Activated naive CD8-positive, alpha-beta T cell treated with anti-CD3 and anti-CD28 coated beads, Interleukin-2, amount 50 U/mL, for 24 hours (primary cell): Measurements from ENCODE around the gene MAPK12.

ENCODE experiments used
- ATAC-seq: fragments of 150-1000 bp; cut with Tn5 transposase; one replicate; pipeline ENCODE4 v1.10.0; 2021
- DNase-seq: peaks from one replicate; pipeline ENCODE4 v3.0.0; 2021
- H3K27ac Mint-ChIP-seq: one replicate; pipeline ENCODE4 v1.8.0; 2021; ENCODE audit warnings: mild to moderate bottlenecking, mixed read lengths
- H3K27me3 Mint-ChIP-seq: one replicate; pipeline ENCODE4 v1.8.0; 2021; ENCODE audit warnings: mixed read lengths
- H3K36me3 Mint-ChIP-seq: one replicate; pipeline ENCODE4 v1.8.0; 2021; ENCODE audit warnings: low read depth, mixed read lengths
- H3K4me1 Mint-ChIP-seq: one replicate; pipeline ENCODE4 v1.8.0; 2021; ENCODE audit warnings: mixed read lengths
- H3K4me3 Mint-ChIP-seq: one replicate; pipeline ENCODE4 v1.8.0; 2021; ENCODE audit warnings: mild to moderate bottlenecking, moderate library complexity, mixed read lengths
- H3K9me3 Mint-ChIP-seq: one replicate; pipeline ENCODE4 v1.8.0; 2021; ENCODE audit warnings: mixed read lengths

The MAPK12 gene

DNA sequence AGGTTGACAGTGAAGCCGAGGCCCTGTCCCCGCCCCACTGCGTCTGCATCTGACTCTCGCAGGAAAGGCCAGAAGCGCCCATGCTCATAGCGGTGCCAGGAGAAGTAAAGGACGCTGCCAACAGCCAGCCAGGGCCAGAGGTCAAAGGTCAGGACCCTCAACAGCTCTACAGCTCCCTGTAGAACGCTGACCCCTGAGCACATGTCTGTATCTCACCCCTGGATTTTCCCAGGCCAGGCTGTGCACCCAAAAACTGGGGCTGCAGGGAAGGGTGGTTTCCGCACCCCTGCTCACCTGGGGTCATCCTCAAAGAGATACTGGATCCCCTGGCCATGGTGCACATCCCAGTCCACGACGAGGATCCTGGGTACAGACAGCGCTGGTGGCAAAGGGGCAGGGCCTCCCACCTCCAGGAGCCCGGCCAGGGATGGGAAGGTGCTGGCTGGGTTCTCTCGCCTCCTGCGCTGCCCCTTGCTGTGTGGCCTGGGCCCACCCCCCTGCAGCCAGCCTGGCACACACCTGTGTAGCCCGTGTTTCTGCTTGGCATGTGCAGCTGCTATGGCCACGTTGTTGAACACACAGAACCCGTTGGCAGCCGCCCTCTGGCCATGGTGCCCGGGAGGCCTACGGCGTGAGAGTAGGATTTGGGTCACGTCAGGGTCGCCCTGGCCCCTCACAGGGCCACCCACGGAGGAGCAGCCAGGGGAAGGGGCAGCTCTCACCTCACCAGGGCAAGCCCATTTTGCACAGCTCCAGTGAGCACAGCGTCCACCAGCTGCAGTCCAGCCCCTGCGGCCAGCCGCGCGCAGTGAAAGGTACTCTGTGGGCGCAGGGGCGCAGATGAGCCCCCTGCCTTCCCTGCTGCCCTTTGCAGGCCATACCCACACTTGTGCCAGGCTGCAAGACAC is 11.9 kb downstream of the MAPK12 start:
- peak overlapping the region; percentile 82 for H3K4me3 Mint-ChIP-seq
- peaks cover 3% of the 10 kb centered on the region for H3K36me3 Mint-ChIP-seq
- peaks cover 17% of the 10 kb centered on the region for H3K4me1 Mint-ChIP-seq
- H3K9me3 Mint-ChIP-seq, result no peaks in the 10 kb centered on the region
- DNase-seq (no peak), ATAC-seq (no peak)
- H3K27me3 Mint-ChIP-seq, result no peaks in the 10 kb centered on the region
- H3K27ac Mint-ChIP-seq, result no peak overlapping the region

DNA sequence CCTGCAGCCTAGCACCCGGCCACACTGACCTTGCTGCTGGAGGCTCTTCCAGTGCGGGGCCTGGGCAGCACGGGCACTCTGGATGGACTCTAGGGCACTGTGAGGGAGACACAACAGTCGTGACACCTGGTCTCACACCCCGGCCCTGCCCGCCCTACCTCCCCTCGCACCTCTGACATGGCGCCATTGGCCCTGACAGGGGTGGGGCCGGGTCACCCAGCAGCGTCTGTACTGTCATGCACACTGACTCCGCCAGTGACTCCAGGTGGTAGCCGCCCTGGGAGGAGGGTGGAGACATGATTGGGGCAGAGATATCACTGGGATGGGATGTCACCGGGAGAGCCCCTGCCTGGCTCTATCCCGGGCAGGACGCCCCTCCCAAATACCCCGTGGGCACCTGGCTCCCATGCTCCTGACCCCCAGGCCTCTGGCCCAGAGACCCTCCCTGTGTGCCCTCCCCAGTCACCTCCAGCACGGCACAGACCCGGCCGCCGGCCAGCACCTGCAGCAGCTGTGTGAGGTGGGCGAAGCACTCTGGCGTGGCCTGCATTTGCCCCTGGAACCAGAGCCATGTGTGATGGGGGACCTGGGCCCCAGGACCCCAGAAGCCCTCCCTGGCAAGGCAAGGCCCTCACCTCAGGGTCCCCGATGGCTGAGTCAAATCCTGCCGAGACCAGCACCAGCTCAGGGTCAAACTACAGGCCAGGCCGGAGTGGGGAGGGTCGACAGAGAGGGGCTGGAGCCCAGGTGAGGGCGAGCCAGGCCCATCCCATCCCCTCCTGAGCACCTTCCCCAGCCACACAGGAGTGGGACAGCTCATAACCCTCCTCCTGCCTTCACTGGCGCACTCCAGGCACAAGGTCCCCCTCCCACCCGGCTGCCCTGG is 13.0 kb downstream of the MAPK12 start:
- DNase-seq (no peak), ATAC-seq (no peak)
- Mint-ChIP-seq H3K27ac (no peak overlapping the region), H3K4me1 (peaks cover 20% of the 10 kb centered on the region), H3K27me3 (no peaks in the 10 kb centered on the region), H3K4me3 (no peak overlapping the region), H3K9me3 (no peaks in the 10 kb centered on the region), H3K36me3 (peaks cover 3% of the 10 kb centered on the region)

- Mint-ChIP-seq H3K36me3 (peaks cover 3% of the 10 kb centered on the region), H3K4me3 (no peak overlapping the region), H3K9me3 (no peaks in the 10 kb centered on the region), H3K4me1 (peaks cover 23% of the 10 kb centered on the region), H3K27ac (no peak overlapping the region), H3K27me3 (no peaks in the 10 kb centered on the region)
- no peak for ATAC-seq
- DNase-seq, result no peak
Observed at GRCh38 chr22:50247748-50248147, 13.7 kb downstream of the MAPK12 start.

GRCh38 chr22:50246242-50247175 is 15.0 kb downstream of the MAPK12 start:
- H3K27ac Mint-ChIP-seq, result no peak overlapping the region
- H3K9me3 Mint-ChIP-seq, result no peaks in the 10 kb centered on the region
- H3K4me1 Mint-ChIP-seq, result peaks cover 35% of the 10 kb centered on the region
- H3K36me3 Mint-ChIP-seq, result peaks cover 3% of the 10 kb centered on the region
- H3K4me3 Mint-ChIP-seq, result peak overlapping the region; percentile 99
- ATAC-seq (no peak), DNase-seq (no peak)
- no peaks in the 10 kb centered on the region for H3K27me3 Mint-ChIP-seq

DNA sequence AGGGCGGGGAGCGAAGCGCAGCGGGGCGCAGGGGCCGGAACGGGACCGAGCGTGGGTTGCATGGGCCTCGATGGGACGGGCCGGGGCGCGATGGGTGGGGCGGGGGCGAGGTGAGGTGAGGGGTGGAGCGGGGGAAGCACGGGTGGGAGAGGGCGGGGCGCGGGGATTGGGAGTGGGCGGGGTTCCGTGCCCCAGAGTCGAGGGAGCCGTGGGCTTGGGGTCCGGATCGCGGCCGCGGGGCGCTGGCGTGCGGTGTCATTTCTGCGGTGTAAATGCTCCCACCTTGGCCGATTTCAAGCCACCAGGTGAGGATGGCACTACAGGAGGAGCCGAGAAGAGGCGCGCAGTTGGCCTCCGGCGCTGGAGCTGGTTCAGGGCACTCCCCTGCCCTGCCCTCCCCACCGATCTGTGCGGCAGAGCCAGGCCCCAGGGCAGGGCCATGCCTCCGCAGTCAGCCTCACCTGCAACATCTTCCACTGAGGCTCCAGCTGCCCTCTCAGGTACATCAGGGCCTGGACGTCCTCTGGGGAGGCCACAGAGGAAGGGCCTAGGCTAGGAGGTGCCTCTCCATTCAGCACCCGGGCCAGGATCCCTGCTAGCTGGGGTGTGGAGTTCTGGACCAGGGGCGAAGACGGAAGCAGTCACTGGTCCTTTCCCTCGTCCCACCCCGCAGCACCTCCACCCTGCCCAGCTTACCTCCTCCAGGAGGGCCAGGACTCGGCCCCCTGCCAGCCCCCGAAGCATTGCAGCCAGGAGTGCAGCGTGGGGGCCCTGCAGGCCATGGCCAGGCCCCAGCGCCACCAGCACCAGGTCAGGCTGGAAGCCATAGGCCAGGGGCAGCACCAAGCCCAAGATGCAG is 16.0 kb downstream of the MAPK12 start:
- DNase-seq (no peak), ATAC-seq (no peak)
- Mint-ChIP-seq H3K36me3 (peaks cover 3% of the 10 kb centered on the region), H3K27ac (peak overlapping the region; percentile 100), H3K4me3 (peak overlapping the region; percentile 99), H3K9me3 (no peaks in the 10 kb centered on the region), H3K4me1 (peaks cover 39% of the 10 kb centered on the region), H3K27me3 (no peaks in the 10 kb centered on the region)

GRCh38 chr22:50244420-50245213 is 16.9 kb downstream of the MAPK12 start, which contains the start of gene TUBGCP6:
TSS of gene TUBGCP6 (minus strand) at chr22:50245023. CDS start at chr22:50244459, 564 bp downstream.
- Mint-ChIP-seq H3K36me3 (peaks cover 6% of the 10 kb centered on the region), H3K27ac (peak within 1 kb of the TSS; percentile 100), H3K4me1 (peaks cover 35% of the 10 kb centered on the region), H3K4me3 (peak within 1 kb of the TSS; percentile 99), H3K27me3 (no peaks in the 10 kb centered on the region), H3K9me3 (no peaks in the 10 kb centered on the region)
- ATAC-seq (peak; percentile 90), DNase-seq (peak; percentile 96)

DNA sequence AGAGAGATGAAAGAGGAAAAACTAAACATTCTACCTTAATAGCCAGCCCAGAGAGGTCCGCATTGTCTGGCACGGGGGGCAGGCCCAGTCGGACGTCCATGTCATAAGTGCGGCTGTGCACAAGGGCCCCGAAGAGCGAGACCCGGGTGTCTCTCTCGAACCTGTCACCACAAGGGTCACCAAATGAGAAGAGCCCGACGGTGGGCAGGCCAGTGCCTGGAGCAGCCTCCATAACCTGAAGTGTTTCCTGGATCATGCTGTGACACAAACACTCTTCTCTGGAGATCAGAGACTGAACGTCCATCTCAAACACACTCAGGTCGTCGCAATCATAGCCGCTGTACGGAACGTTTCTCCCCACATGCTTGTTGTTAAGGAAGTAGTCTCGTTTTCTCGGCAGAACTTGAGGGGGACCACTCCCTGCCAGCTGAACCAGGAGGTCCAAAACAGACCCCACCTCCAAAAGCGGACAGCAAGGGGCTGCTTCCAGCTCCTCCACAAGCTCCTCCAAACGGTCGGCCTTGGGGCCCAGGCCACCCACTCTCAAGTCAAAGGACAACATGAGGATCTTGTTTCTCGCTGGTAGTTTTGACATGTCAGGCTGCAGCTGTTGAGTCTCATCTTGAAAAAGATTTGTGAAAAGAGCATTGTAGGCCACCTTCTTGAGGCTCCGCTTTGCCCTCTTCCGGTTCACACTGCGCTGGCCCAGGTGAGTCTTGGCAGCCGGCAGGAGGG is 17.6 kb downstream of the MAPK12 start:
- H3K36me3 Mint-ChIP-seq, result peaks cover 6% of the 10 kb centered on the region
- no peak for DNase-seq
- peak overlapping the region; percentile 99 for H3K4me3 Mint-ChIP-seq
- H3K27me3 Mint-ChIP-seq, result no peaks in the 10 kb centered on the region
- peak overlapping the region; percentile 100 for H3K27ac Mint-ChIP-seq
- H3K9me3 Mint-ChIP-seq, result no peaks in the 10 kb centered on the region
- no peak for ATAC-seq
- peaks cover 33% of the 10 kb centered on the region for H3K4me1 Mint-ChIP-seq

DNA sequence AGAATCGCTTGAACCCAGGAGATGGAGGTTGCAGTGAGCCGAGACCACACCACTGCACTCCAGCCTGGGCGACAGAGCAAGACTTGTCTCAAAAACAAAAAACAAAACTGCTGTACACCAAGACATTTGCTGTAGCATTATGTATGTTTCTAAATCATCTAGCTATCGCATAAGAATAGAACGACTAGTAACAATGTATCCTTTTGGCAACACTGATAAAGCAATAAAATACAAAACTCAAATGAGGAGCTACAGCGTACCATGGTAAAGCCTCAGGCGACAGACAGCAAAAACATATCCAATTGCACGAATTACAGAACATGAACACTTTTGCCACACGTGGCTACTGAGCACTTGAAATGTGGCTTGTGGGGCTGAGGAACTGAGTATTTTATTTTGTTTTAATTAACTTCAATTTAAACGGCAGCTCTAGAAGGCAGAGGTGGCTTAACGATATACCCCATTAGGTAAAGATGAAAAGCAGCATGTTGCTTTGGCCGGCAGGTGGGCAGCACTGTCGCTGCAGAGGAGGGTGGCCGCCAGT is 19.0 kb downstream of the MAPK12 start:
- no peak for DNase-seq
- H3K27me3 Mint-ChIP-seq, result no peaks in the 10 kb centered on the region
- H3K36me3 Mint-ChIP-seq, result peaks cover 9% of the 10 kb centered on the region
- H3K9me3 Mint-ChIP-seq, result no peaks in the 10 kb centered on the region
- H3K27ac Mint-ChIP-seq, result peak overlapping the region; percentile 100
- peaks cover 33% of the 10 kb centered on the region for H3K4me1 Mint-ChIP-seq
- H3K4me3 Mint-ChIP-seq, result peak overlapping the region; percentile 99
- no peak for ATAC-seq

DNA sequence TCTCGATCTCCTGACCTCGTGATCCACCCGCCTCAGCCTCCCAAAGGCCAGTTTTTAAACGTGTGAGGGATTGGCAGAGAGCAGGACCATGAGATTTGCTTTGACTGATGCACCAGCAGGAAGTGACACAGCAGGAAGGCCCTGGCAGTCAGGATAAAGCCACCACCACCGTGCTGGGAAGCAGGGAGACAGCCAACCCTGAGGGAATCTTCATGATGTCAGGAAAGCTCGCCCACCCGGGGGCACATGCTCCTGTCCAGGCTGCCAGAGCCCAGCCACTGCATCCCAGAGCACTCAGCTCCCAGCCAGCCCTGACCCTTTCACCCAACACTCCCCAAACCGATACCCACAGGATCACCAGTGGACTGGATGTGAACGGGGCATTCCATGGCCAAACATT is 22.7 kb downstream of the MAPK12 start:
- ATAC-seq (no peak), DNase-seq (no peak)
- H3K4me1 Mint-ChIP-seq, result peaks cover 27% of the 10 kb centered on the region
- no peak overlapping the region for H3K4me3 Mint-ChIP-seq
- no peaks in the 10 kb centered on the region for H3K27me3 Mint-ChIP-seq
- H3K27ac Mint-ChIP-seq, result no peak overlapping the region
- H3K9me3 Mint-ChIP-seq, result peaks cover 6% of the 10 kb centered on the region
- H3K36me3 Mint-ChIP-seq, result peaks cover 16% of the 10 kb centered on the region

DNA sequence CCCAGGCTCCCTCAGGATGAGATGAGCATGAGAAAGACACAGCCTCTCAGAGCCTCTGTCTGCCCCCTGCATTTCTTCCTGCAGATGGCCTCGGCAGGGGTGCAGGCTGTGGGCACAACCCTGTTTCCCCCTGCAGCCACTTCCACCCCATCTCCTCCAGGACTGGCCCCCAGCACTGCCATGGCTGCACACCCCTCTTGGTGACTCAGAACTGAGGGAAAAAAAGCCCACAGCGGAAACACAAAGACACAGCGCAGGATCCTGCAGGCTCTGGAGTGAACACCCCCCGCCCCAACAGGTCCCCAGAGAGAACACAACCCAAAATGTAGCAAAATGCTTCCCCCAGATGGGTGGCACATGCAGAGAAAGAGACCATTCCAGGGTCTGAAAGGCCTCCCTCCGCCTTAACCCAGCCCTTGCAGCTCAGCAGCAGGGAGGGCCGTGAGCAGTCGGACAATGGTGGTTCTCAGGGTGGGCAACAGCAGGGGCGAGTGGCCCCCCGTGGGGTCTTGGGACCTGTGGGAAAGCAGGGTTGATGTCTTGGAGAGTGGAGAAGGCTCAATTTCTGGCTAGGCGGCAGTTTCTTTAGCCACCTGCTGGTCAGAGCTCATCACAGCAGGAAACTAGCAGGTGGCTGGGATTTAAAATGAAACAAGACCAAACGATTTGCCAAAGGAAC is 24.6 kb downstream of the MAPK12 start:
- Mint-ChIP-seq H3K9me3 (peaks cover 6% of the 10 kb centered on the region), H3K4me3 (no peak overlapping the region), H3K27me3 (no peaks in the 10 kb centered on the region), H3K27ac (no peak overlapping the region), H3K36me3 (peaks cover 22% of the 10 kb centered on the region), H3K4me1 (peaks cover 12% of the 10 kb centered on the region)
- peak; percentile 22 for ATAC-seq
- DNase-seq, result no peak

GRCh38 chr22:50233223-50233622 is 28.3 kb downstream of the MAPK12 start:
- H3K27me3 Mint-ChIP-seq, result no peaks in the 10 kb centered on the region
- no peak overlapping the region for H3K27ac Mint-ChIP-seq
- H3K4me1 Mint-ChIP-seq, result peaks cover 3% of the 10 kb centered on the region
- H3K9me3 Mint-ChIP-seq, result peaks cover 6% of the 10 kb centered on the region
- peaks cover 19% of the 10 kb centered on the region for H3K36me3 Mint-ChIP-seq
- no peak overlapping the region for H3K4me3 Mint-ChIP-seq
- DNase-seq (no peak), ATAC-seq (no peak)
